ENCODE data around the gene SMCP.

DNA sequence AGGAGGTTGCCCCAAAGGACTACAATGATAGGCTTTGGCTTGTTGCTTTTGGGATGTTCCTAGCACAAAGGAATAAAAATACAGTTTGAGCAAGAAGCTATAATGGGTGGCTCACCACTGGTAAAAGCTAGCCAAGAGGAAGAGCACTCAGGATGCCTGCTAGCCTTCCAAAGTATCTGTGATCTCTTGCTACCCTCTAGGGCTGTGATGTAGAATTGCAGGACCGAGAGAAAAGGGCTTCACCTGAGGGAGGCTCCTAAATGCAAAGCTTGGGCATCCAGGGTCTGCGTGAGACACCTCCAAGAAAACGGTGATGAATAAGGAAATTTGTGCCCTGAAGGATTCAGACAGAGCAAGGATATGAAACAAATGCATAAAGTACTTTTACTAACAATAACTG is 48.0 kb downstream of the SMCP start:
- TF ChIP-seq, protein P1, sequence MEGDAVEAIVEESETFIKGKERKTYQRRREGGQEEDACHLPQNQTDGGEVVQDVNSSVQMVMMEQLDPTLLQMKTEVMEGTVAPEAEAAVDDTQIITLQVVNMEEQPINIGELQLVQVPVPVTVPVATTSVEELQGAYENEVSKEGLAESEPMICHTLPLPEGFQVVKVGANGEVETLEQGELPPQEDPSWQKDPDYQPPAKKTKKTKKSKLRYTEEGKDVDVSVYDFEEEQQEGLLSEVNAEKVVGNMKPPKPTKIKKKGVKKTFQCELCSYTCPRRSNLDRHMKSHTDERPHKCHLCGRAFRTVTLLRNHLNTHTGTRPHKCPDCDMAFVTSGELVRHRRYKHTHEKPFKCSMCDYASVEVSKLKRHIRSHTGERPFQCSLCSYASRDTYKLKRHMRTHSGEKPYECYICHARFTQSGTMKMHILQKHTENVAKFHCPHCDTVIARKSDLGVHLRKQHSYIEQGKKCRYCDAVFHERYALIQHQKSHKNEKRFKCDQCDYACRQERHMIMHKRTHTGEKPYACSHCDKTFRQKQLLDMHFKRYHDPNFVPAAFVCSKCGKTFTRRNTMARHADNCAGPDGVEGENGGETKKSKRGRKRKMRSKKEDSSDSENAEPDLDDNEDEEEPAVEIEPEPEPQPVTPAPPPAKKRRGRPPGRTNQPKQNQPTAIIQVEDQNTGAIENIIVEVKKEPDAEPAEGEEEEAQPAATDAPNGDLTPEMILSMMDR (IDR thresholded peaks at IDR 0.05; ENCODE audit: low read depth, low read length) = peak; percentile 70
- no peak for TF ChIP-seq EZH2phosphoT487 (IDR thresholded peaks at IDR 0.05; ENCODE audit: low read depth)
